GM23338 (cell line): ENCODE measurements around the gene ABCC1. TPM values are rescaled to one million over a fixed set of nuclear protein-coding genes. Genes with fewer than 3 reads are reported as not detected.

Source experiments
- ATAC-seq: fragments of 200-7000 bp; cut with Tn5 transposase; 3 replicates; pipeline ENCODE4 v1.9.1; 2020
- DNase-seq: peaks from one replicate; pipeline ENCODE4 v3.0.0-alpha.2; 2015; ENCODE audit warnings: low spot score
- H2AFZ ChIP-seq: fragments of 200-600 bp; sonication (generic); 2 replicates; pipeline ENCODE4 v1.8.0; 2016; ENCODE audit warnings: antibody characterized with exemption, mild to moderate bottlenecking, moderate library complexity
- H3F3A ChIP-seq: fragments of 200-600 bp; sonication (generic); replicated peaks from 2 replicates; pipeline ENCODE4 v1.8.0; 2017; ENCODE audit warnings: antibody characterized with exemption, mixed run types, low read depth
- H3K27ac ChIP-seq: fragments of 200-600 bp; sonication (generic); 2 replicates; pipeline ENCODE4 v1.6.1; 2016; ENCODE audit warnings: low read depth
- H3K27me3 ChIP-seq: fragments of 200-600 bp; sonication (generic); 2 replicates; pipeline ENCODE4 v1.8.0; 2016; ENCODE audit warnings: mild to moderate bottlenecking, mixed run types, moderate library complexity; ENCODE audit not compliant: insufficient read depth
- H3K36me3 ChIP-seq: fragments of 200-600 bp; sonication (generic); 2 replicates; pipeline ENCODE4 v1.8.0; 2016; ENCODE audit warnings: mild to moderate bottlenecking; ENCODE audit not compliant: insufficient read depth
- H3K4me1 ChIP-seq: fragments of 200-600 bp; sonication (generic); 2 replicates; pipeline ENCODE4 v1.8.0; 2016; ENCODE audit warnings: mild to moderate bottlenecking, moderate library complexity; ENCODE audit not compliant: insufficient read depth
- H3K4me2 ChIP-seq: fragments of 200-600 bp; sonication (generic); 2 replicates; pipeline ENCODE4 v1.7.1; 2017; ENCODE audit warnings: mixed run types
- H3K4me3 ChIP-seq: fragments of 200-600 bp; sonication (generic); 2 replicates; pipeline ENCODE4 v1.6.1; 2016; ENCODE audit warnings: mixed run types
- H3K79me2 ChIP-seq: fragments of 200-600 bp; sonication (generic); replicated peaks from 2 replicates; pipeline ENCODE4 v1.8.0; 2017; ENCODE audit warnings: mild to moderate bottlenecking; ENCODE audit not compliant: insufficient read depth
- H3K9me2 ChIP-seq: fragments of 200-600 bp; sonication (generic); 2 replicates; pipeline ENCODE4 v1.8.0; 2017; ENCODE audit not compliant: insufficient read depth
- H4K20me1 ChIP-seq: fragments of 200-600 bp; sonication (generic); replicated peaks from 2 replicates; pipeline ENCODE4 v1.8.0; 2017; ENCODE audit warnings: mild to moderate bottlenecking; ENCODE audit not compliant: insufficient read depth
- H3K27ac Mint-ChIP-seq: 2 replicates; pipeline ENCODE4 v1.8.0; 2020; ENCODE audit warnings: inconsistent platforms, mild to moderate bottlenecking, moderate library complexity, mixed read lengths
- H3K27me3 Mint-ChIP-seq: 3 replicates; pipeline ENCODE4 v1.8.0; 2022; ENCODE audit warnings: low read depth, mild to moderate bottlenecking, moderate library complexity, mixed read lengths, inconsistent platforms; ENCODE audit not compliant: insufficient read depth, poor library complexity
- H3K36me3 Mint-ChIP-seq: 3 replicates; pipeline ENCODE4 v1.8.0; 2021; ENCODE audit warnings: low read depth, mild to moderate bottlenecking, inconsistent platforms, moderate library complexity, mixed read lengths
- H3K4me1 Mint-ChIP-seq: 3 replicates; pipeline ENCODE4 v1.8.0; 2020; ENCODE audit warnings: mild to moderate bottlenecking, inconsistent platforms, mixed read lengths
- H3K4me3 Mint-ChIP-seq: 3 replicates; pipeline ENCODE4 v1.8.0; 2021; ENCODE audit warnings: moderate library complexity, mild to moderate bottlenecking, inconsistent platforms, mixed read lengths
- H3K9me3 Mint-ChIP-seq: 3 replicates; pipeline ENCODE4 v1.8.0; 2020; ENCODE audit warnings: moderate library complexity, mild to moderate bottlenecking, inconsistent platforms, mixed read lengths
- NANOG ChIP-seq: IDR thresholded peaks from 2 replicates; pipeline ENCODE4 v1.6.1; 2016; ENCODE audit warnings: antibody characterized with exemption, borderline replicate concordance
- REST ChIP-seq: IDR thresholded peaks from one replicate; pipeline ENCODE4 v1.6.1; 2018; ENCODE audit warnings: antibody characterized with exemption; ENCODE audit not compliant: unreplicated experiment
- ZNF462 ChIP-seq: fragments of 250-450 bp; sonication (Bioruptor Pico); IDR thresholded peaks from 2 replicates; pipeline ENCODE4 v1.5.0; 2020; ENCODE audit warnings: mild to moderate bottlenecking, moderate library complexity
- polyA plus RNA-seq: library from polyadenylated mRNA; unstranded; fragments of >200 nt; fragmentation: Nextera tagmentation; extraction: Ambion mirVana; gene quantifications from 2 replicates; pipeline ENCODE4 v1.2.1, GENCODE V29; 2016
- total RNA-seq: library from RNA; depleted of rRNA; stranded (reverse); fragments of >200 nt; shearing (Covaris generic); gene quantifications from 2 replicates; pipeline ENCODE4 v1.2.3, GENCODE V29; 2014

ABCC1 gene
- total and polyA plus RNA-seq, 2 experiments from 2014 or later, result 11.0 to 46.6 TPM

GRCh38 chr16:16029431-16030011 lies 80.1 kb downstream of the ABCC1 start (continued):
- TF ChIP-seq ZNF462 (CRISPR knock-in tag) (no peak), REST (no peak)

- H3K27ac Mint-ChIP-seq, result no peak overlapping the region
- Histone ChIP-seq H3F3A (0 out of 2 replicates have a peak, but pooled peaks cover under 1% of the 10 kb centered on the region), H3K79me2 (peaks cover 7% of the 10 kb centered on the region), H3K36me3 (no peaks in the 10 kb centered on the region; the same call in 1 of the 2 replicates), H3K27me3 (no peaks in the 10 kb centered on the region), H2AFZ (no peak overlapping the region), H4K20me1 (no peaks in the 10 kb centered on the region; the same call in none of the 2 replicates), H3K27ac (no peak overlapping the region), H3K4me2 (no peak overlapping the region), H3K9me2 (no peaks in the 10 kb centered on the region), H3K4me3 (no peak overlapping the region), H3K4me1 (peaks cover 4% of the 10 kb centered on the region; the same call in 1 of the 2 replicates)
- H3K4me3 Mint-ChIP-seq, result no peak overlapping the region
- peaks cover 22% of the 10 kb centered on the region for H3K36me3 Mint-ChIP-seq
- no peaks in the 10 kb centered on the region for H3K9me3 Mint-ChIP-seq
- no peak for DNase-seq
- H3K4me1 Mint-ChIP-seq, result peaks cover 6% of the 10 kb centered on the region; the same call in 2 of the 3 replicates
- TF ChIP-seq NANOG, result no peak
- peaks cover 5% of the 10 kb centered on the region for H3K27me3 Mint-ChIP-seq
- ATAC-seq, result no peak
These were observed 81.0 kb downstream of the ABCC1 start for GRCh38 chr16:16030449-16030848.
